ENCODE measurements around the gene SLC22A12.
A peak's percentile ranks its signal among the peaks of the same experiment; 100 is the strongest.

The SLC22A12 gene

GRCh38 chr11:64650923-64651523 lies 60.0 kb downstream of the SLC22A12 start:
- no peak overlapping the region for H3K4me2 ChIP-seq (ENCODE audit: insufficient read depth, low read length, poor library complexity, severe bottlenecking)
- H3K79me1 ChIP-seq (ENCODE audit: low read depth, low read length): no peaks in the 10 kb centered on the region
- no peak overlapping the region for H4K8ac ChIP-seq (ENCODE audit: low read depth, low read length)
- DNase-seq (ENCODE audit: low spot score): no peak
- peak overlapping the region; percentile 31 for H2BK15ac ChIP-seq (ENCODE audit: low read length)
- peak overlapping the region; percentile 40 for H3K23ac ChIP-seq (ENCODE audit: low read depth, low read length, poor library complexity)
- H3K27me3 ChIP-seq (ENCODE audit: control insufficient read depth in 3 of 3, insufficient read depth in 3 of 3, low read depth in 1 of 3, low read length in 3 of 3): peaks cover 0 to 7% (median 0%) of the 10 kb centered on the region in 3 experiments
- H4K91ac ChIP-seq (ENCODE audit: low read depth, low read length, poor library complexity): no peak overlapping the region
- peak overlapping the region; percentile 19 for H2BK5ac ChIP-seq (ENCODE audit: low read length)
- no CpG with 5 or more reads among the region's 18 CpGs for WGBS, 2 donors (ENCODE audit: extremely low coverage in 2 of 2, insufficient read length in 2 of 2, insufficient replicate concordance in 1 of 2)
- peaks cover 0 to 4% of the 10 kb centered on the region in 2 donors for H3K4me1 ChIP-seq (ENCODE audit: control insufficient read depth in 2 of 2, insufficient read depth in 1 of 2, low read depth in 1 of 2, low read length in 2 of 2)
- no peaks in the 10 kb centered on the region for H3K9me3 ChIP-seq (replicated peaks in 1 of 2; ENCODE audit: control insufficient read depth in 2 of 2, insufficient read depth in 1 of 2, low read depth in 1 of 2, low read length in 2 of 2)
- no peak overlapping the region for H3K4me3 ChIP-seq (ENCODE audit: low read length in 2 of 2)
- H3K14ac ChIP-seq (ENCODE audit: low read length): no peak overlapping the region
- H3K36me3 ChIP-seq (replicated peaks in 1 of 2; ENCODE audit: control insufficient read depth in 2 of 2, insufficient read depth in 2 of 2, low read length in 2 of 2): no peaks in the 10 kb centered on the region
- no peak overlapping the region for H2BK12ac ChIP-seq (ENCODE audit: low read length)
- H3K4ac ChIP-seq (ENCODE audit: low read length): no peak overlapping the region
- H3K27ac ChIP-seq (replicated peaks; ENCODE audit: low read length): no peak overlapping the region
- H2AFZ ChIP-seq (ENCODE audit: low read length): no peak overlapping the region
- peak overlapping the region; percentile 33 for H2AK5ac ChIP-seq (ENCODE audit: low read depth, low read length)
- no peak overlapping the region for H3K9ac ChIP-seq (ENCODE audit: low read depth, low read length, poor library complexity)
- H3K18ac ChIP-seq (ENCODE audit: low read length): peak overlapping the region; percentile 45
- no peak overlapping the region for H2BK120ac ChIP-seq (ENCODE audit: low read depth, low read length)
